HS-27A (cell line): ENCODE data around the gene PRPF4.
"Not testable (repeated sequence)": the region's sequence is repeated elsewhere in the genome, so short reads cannot be mapped to it uniquely, and the experiment has no call there.

ENCODE experiments used
- DNase-seq: peaks from one replicate; pipeline ENCODE4 v3.0.0-alpha.2; 2012; ENCODE audit warnings: low read depth, missing footprints

Gene PRPF4

GRCh38 chr9:113275157-113276131 is at the start of gene PRPF4, which contains the start of gene CDC26:
Gene PRPF4 (plus strand): TSS chr9:113275658. CDS start chr9:113275744, 86 bp downstream.
Gene CDC26 (minus strand): TSS chr9:113275572. CDS start chr9:113272507, 3,065 bp downstream.
- peak; percentile 91 for DNase-seq

GRCh38 chr9:113227436-113227835 is 48.0 kb upstream of the PRPF4 start:
- no peak for DNase-seq

- DNase-seq: no peak
Observed at GRCh38 chr9:113228130-113228665, 47.3 kb upstream of the PRPF4 start.

GRCh38 chr9:113231701-113232100 is 43.8 kb upstream of the PRPF4 start:
- DNase-seq: no peak

GRCh38 chr9:113235701-113236255 is 39.7 kb upstream of the PRPF4 start:
- DNase-seq: not testable (repeated sequence)

GRCh38 chr9:113237026-113237425 is 38.4 kb upstream of the PRPF4 start:
- DNase-seq: no peak

GRCh38 chr9:113238202-113238858 is 37.1 kb upstream of the PRPF4 start:
- no peak for DNase-seq

GRCh38 chr9:113238859-113239232 is 36.6 kb upstream of the PRPF4 start:
- DNase-seq: no peak

- DNase-seq: no peak
Observed at GRCh38 chr9:113241161-113241560, 34.3 kb upstream of the PRPF4 start.

GRCh38 chr9:113244556-113244955 is 30.9 kb upstream of the PRPF4 start:
- DNase-seq: no peak

GRCh38 chr9:113245894-113246293 is 29.6 kb upstream of the PRPF4 start:
- no peak for DNase-seq

- no peak for DNase-seq
Observed at GRCh38 chr9:113246928-113247327, 28.5 kb upstream of the PRPF4 start.

- DNase-seq: no peak
Observed at GRCh38 chr9:113247640-113248039, 27.8 kb upstream of the PRPF4 start.

- not testable (repeated sequence) for DNase-seq
Observed at GRCh38 chr9:113249661-113250060, 25.8 kb upstream of the PRPF4 start.

GRCh38 chr9:113250807-113251206 is 24.7 kb upstream of the PRPF4 start:
- no peak for DNase-seq

- no peak for DNase-seq
Observed at GRCh38 chr9:113254991-113255390, 20.5 kb upstream of the PRPF4 start.

- no peak for DNase-seq
Observed at GRCh38 chr9:113255438-113255837, 20.0 kb upstream of the PRPF4 start.

- no peak for DNase-seq
Observed at GRCh38 chr9:113257863-113258262, 17.6 kb upstream of the PRPF4 start.

- no peak for DNase-seq
Observed at GRCh38 chr9:113258282-113258681, 17.2 kb upstream of the PRPF4 start.

GRCh38 chr9:113261917-113262671 is 13.4 kb upstream of the PRPF4 start:
- DNase-seq: no peak

GRCh38 chr9:113266174-113266573 is 9.3 kb upstream of the PRPF4 start:
- no peak for DNase-seq
